NCI-H82 treated with DMSO at 0.1 percent for 48 hours (cell line): ENCODE data around the gene TBL2.
A peak's percentile ranks its signal among the peaks of the same experiment; 100 is the strongest.
"Not testable (repeated sequence)": the region's sequence is repeated elsewhere in the genome, so short reads cannot be mapped to it uniquely, and the experiment has no call there.

ENCODE experiments used
- DNase-seq: peaks from one replicate; lab custom pipeline; 2025; ENCODE audit not compliant: unreplicated experiment; lab: John Stamatoyannopoulos, UW

The TBL2 gene

DNA sequence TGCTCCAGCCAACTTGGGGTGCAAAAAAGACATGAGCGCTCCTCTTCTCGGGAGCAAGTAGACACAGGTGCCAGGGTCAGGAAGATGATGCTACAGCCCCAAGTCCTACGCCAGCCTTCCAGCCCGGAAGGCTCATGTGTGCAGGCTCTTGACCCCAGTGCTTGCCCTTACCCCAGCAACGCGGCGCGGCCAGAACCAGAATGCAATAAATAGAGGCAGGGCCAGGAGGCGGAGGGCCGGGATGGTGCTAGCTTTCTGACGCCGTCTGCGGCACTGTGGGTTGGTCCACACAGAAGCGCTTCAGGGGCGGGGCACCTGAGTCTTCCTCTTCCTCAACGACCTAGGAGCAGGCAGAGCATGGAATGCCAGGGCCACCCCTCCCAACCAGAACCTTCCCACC, 41.3 kb downstream of the TBL2 start:
- no peak for DNase-seq

DNA sequence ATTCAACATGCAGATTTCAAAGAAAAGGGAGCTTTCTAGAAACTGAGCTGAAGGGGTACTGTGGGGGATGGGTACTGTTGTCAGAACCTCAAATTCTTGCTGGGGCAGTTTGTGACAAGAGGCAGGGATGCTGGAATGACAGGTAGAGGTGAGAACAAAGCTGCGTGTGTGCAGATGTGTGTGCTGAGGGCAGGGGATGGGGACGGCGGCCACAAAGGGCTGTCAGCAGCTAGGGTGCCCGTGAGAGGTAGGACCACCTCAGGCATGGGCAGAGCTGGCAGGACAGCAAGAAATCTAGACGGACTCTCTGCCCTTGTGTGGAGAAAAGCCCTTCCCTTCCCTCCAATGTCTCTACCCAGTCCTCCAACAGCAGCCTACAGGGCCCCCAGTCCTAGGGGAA, 41.9 kb downstream of the TBL2 start:
- DNase-seq, result no peak

- DNase-seq, result not testable (repeated sequence)
These were observed 42.5 kb downstream of the TBL2 start for GRCh38 chr7:73535918-73536317.

DNA sequence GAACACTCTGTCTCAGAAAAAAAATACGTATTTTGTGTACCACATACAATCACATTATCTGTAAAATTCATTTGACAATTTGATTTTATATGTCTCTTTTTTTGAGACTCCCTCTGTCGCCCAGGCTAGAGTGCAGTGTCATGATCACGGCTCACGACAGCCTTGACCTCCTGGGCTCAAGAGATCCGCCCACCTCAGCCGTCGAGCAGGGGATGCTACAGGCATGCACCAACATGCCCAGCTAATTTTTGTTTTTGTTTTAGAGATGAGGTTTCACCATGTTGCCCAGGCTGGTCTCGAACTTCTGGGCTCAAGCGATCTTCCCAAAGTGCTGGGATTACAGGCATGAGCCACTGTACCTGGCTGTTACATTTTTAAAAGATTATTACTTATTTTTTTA, 44.6 kb downstream of the TBL2 start:
- no peak for DNase-seq

GRCh38 chr7:73532224-73532623, 46.2 kb downstream of the TBL2 start:
- no peak for DNase-seq

- no peak for DNase-seq
These were observed 47.6 kb downstream of the TBL2 start for GRCh38 chr7:73530800-73531199.

DNA sequence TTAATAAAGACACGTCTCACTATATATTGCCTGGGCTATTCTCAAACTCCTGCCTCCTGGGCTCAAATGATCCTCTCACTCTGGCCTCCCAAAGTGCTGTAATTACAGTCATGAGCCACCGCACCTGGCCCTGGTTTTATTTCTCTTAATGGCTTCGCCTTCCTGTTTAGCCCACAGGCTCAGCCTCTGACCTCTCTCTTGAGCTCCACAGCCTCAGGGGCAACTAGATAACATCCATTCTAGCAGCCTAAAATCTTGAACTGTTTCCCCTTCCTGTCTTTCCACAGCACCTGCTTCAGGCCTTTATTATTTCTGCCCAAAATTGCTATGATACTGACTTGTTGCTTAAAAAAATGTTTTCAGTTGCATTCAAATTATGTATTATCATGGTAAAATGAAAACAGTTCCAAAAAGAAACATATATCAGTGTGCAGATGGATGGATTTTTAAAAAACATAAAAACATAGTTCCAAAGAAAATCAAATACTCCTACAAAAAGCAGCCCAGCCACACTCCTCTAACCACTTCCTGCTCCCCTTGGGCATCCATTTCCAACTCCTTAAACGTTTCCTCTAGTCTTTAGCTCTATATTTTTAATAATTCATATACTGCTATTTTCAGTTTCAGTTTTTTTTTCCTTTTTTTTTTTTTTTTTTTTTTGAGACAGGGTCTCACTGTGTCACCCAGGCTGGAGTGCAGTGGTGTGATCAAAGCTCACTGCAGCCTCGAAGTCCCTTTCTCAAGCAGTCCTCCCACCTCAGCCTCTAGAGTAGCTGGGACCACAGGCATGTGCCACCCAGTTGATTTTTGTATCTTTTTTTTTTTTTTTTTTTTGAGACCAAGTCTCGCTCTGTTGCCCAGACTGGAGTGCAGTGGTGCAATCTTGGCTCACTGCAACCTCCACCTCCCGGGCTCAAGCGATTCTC, 51.2 kb downstream of the TBL2 start:
- no peak for DNase-seq

DNA sequence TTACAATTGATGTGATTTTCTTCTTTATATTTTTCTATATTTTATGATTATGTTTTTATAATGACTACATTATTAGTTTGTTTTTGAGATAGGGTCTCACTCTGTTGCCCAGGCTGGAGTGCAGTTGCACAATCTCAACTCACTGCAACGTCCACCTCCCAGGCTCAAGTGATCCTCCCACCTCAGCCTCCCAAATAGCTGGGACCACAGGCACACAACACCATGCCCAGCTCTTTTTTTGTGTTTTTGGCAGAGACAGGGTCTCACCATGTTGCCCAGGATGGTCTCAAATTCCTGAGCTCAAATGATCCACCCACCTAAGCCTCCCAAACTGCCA, 52.3 kb downstream of the TBL2 start:
- not testable (repeated sequence) for DNase-seq

DNA sequence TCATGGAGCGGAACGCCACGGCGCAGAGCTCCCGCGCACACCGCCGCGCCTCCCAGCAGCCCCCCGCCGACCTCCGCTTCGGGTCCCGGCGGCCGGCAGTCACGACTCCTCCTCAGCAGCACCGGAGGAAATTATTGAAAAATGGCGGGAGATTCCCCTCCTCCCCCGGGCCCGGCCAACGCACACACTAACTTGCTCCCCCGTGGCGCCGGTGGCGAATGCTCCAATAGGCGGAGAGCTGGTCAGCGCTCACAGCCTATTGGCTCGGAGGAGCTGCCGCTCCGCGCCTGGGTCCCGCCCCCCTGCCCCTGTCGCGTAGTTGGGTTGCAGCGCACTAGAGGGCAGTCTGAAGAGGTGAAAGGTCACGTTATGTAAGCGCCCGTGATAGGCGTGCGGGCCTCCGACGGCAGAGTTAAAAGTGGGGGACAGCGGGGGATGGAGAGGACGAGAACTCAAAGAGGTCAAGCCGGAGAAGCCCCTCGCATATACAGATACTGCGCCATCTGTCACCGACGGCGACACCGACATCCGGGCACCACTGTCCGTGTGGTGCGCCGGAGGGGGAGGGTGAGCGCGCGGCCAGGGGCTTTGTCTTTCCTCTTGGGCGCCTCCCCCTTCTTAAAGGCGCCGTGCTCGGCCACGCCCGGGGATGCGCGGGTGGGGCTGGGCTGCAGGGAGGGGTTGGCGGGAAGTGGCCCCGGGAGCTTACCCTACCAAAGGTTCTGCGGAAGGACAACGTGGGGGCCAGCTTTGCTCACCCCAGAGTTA, 56.1 kb downstream of the TBL2 start, which contains the start of gene BAZ1B:
Gene BAZ1B, minus strand, starts transcription at position 189 of the 768 bp plus-strand sequence. CDS start 360 bp downstream, outside the sequence.
- peak; percentile 95 for DNase-seq

GRCh38 chr7:73521636-73522104, 56.7 kb downstream of the TBL2 start:
- DNase-seq, result no peak

DNA sequence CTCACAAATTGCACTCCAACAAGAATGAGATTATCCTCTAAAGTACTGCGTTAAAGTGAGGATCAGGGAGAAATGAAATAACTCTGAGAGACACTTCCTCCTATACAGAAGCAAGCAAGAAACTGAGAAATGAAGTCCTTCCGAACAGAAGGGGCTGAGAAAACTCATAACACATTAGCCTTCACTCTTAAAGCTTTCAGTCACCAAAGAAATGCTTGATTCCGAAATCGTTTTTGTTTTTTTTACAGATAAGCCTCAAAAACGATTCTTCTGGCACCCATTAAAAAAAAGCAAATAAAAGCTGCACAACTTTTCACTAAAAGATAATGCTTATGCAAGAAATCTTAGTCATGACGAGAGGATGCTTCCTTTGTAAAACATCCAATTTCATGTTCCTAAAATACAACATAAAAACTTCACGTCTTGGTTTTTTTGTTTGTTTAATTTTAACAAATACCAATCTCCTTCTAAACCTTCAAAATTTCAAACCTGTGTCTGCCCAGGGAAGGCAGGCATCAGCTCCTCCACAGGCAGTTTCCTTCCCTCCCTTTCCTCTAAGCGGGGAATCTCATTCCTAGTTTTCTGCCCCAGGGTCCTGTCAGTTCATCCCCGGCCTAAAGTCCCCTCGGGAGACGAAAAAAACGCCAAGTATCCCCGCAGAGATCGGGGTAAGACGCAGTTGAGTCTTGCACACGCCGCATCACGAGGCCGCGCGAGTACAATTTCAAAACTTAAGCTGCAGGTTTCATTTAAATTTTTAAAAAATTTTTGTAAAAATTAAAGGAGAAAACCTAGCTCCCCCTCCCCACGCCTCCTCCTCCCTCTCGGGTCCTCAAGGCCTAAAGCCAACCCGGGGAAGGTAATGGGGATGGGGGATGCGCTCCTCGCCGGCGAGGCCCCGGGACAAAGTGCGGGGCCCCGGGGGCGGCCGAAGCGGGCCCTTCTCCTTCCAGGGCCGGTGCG, 57.4 kb downstream of the TBL2 start:
- no peak for DNase-seq

- no peak for DNase-seq
These were observed 58.3 kb downstream of the TBL2 start for GRCh38 chr7:73519867-73520672.

- DNase-seq, result no peak
These were observed 59.9 kb downstream of the TBL2 start for GRCh38 chr7:73518470-73518869.
